Ramos (cell line): ENCODE results near the gene TTLL9.

Experiments
- in situ Hi-C: fragments of 300-500 bp; cut with MboI; formaldehyde crosslinking; loops from one replicate; pipeline ENCODE4 v1.14.3; 2022; ENCODE audit warnings: low sequenced_read_pairs; ENCODE audit not compliant: unreplicated experiment

TTLL9 gene, protein sequence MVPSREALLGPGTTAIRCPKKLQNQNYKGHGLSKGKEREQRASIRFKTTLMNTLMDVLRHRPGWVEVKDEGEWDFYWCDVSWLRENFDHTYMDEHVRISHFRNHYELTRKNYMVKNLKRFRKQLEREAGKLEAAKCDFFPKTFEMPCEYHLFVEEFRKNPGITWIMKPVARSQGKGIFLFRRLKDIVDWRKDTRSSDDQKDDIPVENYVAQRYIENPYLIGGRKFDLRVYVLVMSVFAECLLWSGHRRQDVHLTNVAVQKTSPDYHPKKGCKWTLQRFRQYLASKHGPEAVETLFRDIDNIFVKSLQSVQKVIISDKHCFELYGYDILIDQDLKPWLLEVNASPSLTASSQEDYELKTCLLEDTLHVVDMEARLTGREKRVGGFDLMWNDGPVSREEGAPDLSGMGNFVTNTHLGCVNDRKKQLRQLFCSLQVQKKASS

DNA sequence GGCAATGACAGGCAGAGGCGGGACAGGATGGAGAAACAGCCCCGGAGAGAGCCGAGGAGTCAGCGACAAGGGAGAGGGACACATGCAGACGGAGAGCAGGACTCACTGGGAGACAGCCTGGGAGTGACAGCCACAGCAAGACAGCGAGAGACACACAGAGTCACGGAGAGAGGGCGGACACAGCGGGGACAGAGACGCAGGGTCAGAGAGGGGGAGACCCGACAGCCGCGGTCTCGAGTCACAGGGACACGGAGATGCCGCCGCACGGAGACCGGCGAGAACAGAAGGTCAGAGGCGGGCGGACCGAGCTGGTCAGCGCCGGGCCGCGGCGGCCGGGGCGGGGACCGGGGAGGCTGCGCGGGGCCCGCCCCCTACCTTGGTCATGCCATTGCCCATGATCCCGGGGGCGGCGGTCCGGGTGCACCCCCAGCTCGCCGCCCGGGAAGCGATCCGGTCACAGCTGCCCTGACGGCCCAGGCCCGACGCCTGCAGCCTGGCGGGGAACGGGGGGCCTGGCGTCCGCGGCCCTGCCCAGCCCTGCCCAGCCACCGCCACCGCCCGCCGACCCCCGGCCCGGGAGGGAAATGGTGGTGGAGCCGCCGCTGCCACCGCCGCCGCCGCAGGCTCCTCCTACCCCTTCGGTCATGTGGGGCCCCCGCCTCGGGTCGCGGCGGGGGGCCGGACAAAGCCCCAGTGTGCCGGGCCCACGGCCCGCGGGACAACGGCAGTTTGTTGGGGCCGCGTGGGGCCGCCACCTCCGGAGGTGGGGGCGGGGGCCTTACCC lies at the start of gene TTLL9, which contains the start of gene DUSP15:
TTLL9 (plus strand) TSS at position 693 of the 784 bp plus-strand sequence. CDS start 493 bp downstream, outside the sequence.
DUSP15 (minus strand) TSS at position 586 of the 784 bp plus-strand sequence; CDS start at position 396, 190 bp downstream.
- in situ Hi-C loops = no loop called here

- in situ Hi-C loops = loop anchor here (10.0 kb wide), 1 partner anchor 273 kb away; no protein-coding TSS in a partner anchor
Observed at GRCh38 chr20:31821427-31821826, 49.0 kb upstream of the TTLL9 start.

GRCh38 chr20:31822421-31823330 lies 47.8 kb upstream of the TTLL9 start:
- in situ Hi-C loops = loop anchor here (10.0 kb wide), 1 partner anchor 272 kb away; no protein-coding TSS in a partner anchor

DNA sequence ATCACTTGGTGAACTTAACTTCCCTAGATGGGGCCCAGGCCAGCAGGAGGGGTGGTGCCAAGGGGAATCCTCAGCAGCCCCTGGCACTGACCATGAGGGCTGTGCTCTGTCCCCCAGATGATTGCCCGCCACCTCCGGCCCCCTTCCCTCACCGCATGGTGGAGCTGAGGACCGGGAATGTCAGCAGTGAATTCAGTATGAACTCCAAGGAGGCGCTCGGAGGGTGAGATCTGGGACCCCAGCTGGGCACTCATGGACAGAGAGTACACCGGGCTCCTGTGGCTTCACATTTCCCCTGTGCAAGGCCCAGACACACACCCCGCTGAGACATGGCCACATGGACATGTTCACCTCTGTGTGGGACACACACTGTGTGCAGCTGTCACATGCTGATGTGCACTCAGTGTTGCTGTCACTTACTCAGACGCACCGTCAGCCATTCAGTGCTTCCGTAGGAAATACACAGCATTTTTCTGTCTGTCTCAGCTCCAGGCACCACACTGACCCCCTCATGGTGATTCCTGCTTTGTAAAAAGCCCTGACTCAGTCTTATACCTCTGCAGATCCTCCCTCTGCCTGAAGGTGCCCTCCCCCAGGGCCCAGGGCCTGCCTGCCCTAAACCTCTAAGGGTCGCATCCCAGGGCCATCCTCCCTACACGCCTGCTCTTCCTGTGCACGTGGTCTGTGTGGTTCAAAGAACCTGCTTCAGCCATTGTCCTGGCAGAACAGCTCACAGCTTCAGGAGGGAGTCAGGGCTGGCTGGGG lies 46.9 kb upstream of the TTLL9 start:
- in situ Hi-C loops = loop anchor here (10.0 kb wide), 1 partner anchor 271 kb away; no protein-coding TSS in a partner anchor

DNA sequence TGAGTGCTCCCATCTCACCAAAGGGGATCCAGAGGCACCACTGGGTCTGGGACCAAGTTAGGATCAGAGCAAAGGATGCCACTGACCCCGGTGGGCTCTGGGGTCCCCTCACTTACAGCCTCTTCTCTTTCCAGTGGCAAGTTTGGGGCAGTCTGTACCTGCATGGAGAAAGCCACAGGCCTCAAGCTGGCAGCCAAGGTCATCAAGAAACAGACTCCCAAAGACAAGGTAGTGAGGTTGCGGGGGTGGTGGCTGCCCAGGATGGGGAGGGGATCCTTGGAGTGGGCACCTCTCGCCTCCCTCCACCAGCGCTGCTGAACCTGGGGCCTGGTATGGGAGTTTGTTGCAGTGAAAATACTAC lies 46.3 kb upstream of the TTLL9 start:
- in situ Hi-C loops = loop anchor here (10.0 kb wide), 1 partner anchor 271 kb away; no protein-coding TSS in a partner anchor

DNA sequence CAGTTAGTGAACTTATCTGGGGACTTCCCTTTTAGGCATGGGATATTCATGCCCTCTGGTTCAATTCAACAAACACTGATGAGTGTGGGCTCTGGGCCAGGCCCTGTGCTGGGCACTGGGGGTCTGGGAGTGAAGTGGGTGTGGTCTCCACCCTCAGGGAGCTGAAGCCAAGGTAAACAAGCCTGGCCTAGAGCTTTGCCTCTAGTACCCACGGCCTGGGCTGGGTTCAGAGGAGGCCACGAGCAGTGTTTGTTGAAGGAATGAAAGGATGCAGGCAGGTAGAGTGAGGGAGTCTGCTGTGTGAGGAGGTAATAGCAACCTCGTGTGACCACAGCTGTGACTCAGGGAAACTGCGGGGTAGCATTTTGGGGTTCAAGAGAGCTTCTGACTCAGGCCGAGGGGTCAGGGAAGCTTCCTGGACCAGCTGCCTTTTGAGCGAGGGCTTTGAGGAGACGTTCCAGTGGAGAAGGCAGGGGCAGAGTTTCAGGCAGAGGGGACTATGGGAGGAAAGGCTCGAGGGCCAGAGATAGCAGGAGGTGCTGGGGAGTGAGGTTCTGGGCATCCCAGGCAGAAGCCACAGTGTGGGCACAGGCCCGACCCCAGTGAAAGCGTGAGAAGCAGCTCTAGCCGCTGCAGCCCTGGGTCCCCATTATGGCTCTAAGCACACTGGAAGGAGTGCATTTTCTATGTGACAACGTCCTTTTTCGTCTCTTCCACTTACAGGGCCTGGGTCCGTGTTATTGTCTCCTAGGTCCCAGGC lies 45.7 kb upstream of the TTLL9 start:
- in situ Hi-C loops = loop anchor here (10.0 kb wide), 1 partner anchor 270 kb away; no protein-coding TSS in a partner anchor

GRCh38 chr20:31826074-31826473 lies 44.4 kb upstream of the TTLL9 start:
- in situ Hi-C loops = loop anchor here (10.0 kb wide), 1 partner anchor 269 kb away; no protein-coding TSS in a partner anchor

DNA sequence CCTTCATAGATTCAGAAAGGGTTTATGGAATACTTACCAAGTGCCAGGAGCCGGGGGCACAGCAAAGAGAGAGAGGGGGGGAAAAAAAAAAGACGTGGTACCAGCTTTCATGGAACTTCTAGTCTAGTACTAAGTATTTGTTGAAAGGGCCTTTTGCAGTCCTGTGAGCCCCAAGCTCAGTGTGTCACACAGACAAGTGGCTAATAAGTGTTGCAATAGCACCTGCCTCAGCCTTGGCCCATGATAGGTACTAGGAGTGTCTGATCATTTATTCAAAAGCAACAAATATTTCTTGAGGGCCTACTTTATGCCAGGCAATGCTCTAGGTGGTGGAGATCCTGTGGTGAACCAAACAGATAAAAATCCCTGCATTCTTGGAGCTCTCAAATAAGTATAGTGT lies 43.4 kb upstream of the TTLL9 start:
- in situ Hi-C loops = loop anchor here (10.0 kb wide), 1 partner anchor 268 kb away; no protein-coding TSS in a partner anchor

DNA sequence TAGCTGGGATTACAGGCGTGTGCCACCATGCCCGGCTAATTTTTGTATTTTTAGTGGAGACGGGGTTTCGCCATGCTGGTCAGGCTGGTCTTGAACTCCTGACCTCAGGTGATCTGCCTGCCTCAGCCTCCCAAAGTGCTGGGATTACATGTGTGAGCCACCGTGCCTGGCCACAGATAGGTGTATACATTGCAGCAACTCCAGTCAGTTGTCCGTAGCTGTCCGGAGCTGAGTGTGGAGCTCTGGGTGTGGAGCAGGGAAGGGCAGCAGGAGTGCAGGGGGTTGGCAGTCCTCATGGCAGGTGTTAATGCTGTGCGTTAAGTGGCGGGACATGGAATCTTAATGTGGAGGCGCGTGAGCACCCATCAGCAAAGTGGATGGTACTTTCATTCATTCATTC lies 42.4 kb upstream of the TTLL9 start:
- in situ Hi-C loops = loop anchor here (10.0 kb wide), 1 partner anchor 267 kb away; no protein-coding TSS in a partner anchor

- in situ Hi-C loops = loop anchor here (10.0 kb wide), 1 partner anchor 265 kb away; no protein-coding TSS in a partner anchor
Observed at GRCh38 chr20:31829731-31830130, 40.7 kb upstream of the TTLL9 start.

- in situ Hi-C loops = no loop called here
Observed at GRCh38 chr20:31830406-31830981, 39.9 kb upstream of the TTLL9 start.

DNA sequence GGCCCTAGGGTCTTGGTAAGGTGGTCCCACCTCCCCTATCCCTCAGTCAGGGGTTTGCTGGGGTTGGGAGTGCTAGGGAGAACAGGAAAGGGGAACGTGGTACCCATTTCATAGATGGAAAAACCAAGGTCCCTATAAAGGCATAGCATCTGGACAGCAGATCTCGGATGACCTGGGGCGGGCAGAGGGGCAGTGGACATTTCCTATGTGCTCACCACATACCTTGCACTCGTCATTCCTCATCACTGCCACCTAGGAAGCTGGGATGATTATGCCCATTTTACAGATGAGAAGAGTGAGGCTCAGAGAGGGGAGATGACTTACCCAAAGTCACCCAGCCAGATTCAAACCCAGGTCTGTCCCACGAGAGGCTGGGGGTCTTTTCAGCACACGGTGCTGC lies 39.2 kb upstream of the TTLL9 start:
- in situ Hi-C loops = no loop called here

DNA sequence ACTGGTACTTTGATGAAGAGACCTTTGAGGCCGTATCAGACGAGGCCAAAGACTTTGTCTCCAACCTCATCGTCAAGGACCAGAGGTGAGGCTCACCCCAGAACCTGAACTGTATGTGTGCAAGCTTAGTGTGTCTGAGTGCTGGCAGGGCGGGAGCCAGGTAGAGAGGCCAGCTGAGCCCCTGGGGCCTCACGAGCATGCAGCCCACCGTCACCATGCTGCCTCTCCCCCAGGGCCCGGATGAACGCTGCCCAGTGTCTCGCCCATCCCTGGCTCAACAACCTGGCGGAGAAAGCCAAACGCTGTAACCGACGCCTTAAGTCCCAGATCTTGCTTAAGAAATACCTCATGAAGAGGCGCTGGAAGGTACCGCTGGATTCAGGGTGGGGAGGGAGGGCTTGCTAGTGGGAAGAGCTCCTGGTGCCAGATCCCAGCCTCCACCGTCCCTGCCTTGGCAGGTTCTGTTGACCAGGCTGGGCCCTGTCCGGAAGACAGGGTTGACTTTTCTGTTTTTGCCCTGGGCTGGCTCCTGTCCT lies 38.6 kb upstream of the TTLL9 start:
- in situ Hi-C loops = no loop called here

GRCh38 chr20:31833130-31833930 lies 37.1 kb upstream of the TTLL9 start:
- in situ Hi-C loops = no loop called here

GRCh38 chr20:31833931-31834521 lies 36.4 kb upstream of the TTLL9 start:
- in situ Hi-C loops = no loop called here

- in situ Hi-C loops = no loop called here
Observed at GRCh38 chr20:31835554-31835953, 34.9 kb upstream of the TTLL9 start.
